ENCODE results near the gene AP3S2. TPM values are rescaled to one million over a fixed set of nuclear protein-coding genes. Genes with fewer than 3 reads are reported as not detected.
"Not testable (repeated sequence)": the region's sequence is repeated elsewhere in the genome, so short reads cannot be mapped to it uniquely, and the experiment has no call there.

AP3S2 gene
- total RNA-seq (10 to 100 TPM; 34.3 to 36.6 TPM), polyA plus RNA-seq (10 to 100 TPM; 34.1 to 37.3 TPM)

- H3K27me3 ChIP-seq (ENCODE audit: insufficient read depth, low read length): no peaks in the 10 kb centered on the region
- H3K9me3 ChIP-seq (ENCODE audit: control insufficient read depth in 1 of 2, low read length in 2 of 2): no peaks in the 10 kb centered on the region
- peaks cover 34% of the 10 kb centered on the region for H3K4me1 ChIP-seq (ENCODE audit: insufficient read depth, low read length)
- ChIA-PET POLR2A (ENCODE audit: partially characterized antibody) (interaction anchor here (0.6 to 2.6 kb wide), 30 partner anchors 11 to 1036 kb away, joined by 3 to 22 read pairs (median 4); partner anchors contain the start of genes ABHD2, ANPEP, IDH2 and NGRN), CTCF (ENCODE audit: partially characterized antibody) (interaction anchor here (1.0 to 8.5 kb wide), 5 partner anchors 17 to 176 kb away, joined by 4 to 95 read pairs (median 7); no protein-coding TSS in a partner anchor)
- DNase-seq: peak; percentile 85 to 90 (median 86)
- Mint-ChIP-seq H3K9me3 (no peaks in the 10 kb centered on the region), H3K4me1 (peaks cover 20 to 46% (median 37%) of the 10 kb centered on the region in 4 donors), H3K27me3 (no peaks in the 10 kb centered on the region), H3K27ac (peak within 1 kb of the TSS; percentile 95 to 98 (median 97)), H3K4me3 (peak within 1 kb of the TSS; percentile 93 to 99 (median 98)), H3K36me3 (peaks cover 5 to 21% of the 10 kb centered on the region in 2 donors)
- intact Hi-C loops (cut with micrococcal nuclease): loop anchor here (1.0 to 5.0 kb wide), 4 partner anchors 118 to 338 kb away; partner anchors contain the start of genes CIB1, GDPGP1, PEX11A and WDR93
- H3K27ac ChIP-seq (ENCODE audit: low read depth, low read length): peak within 1 kb of the TSS; percentile 84
- H3K36me3 ChIP-seq (ENCODE audit: insufficient read depth, low read length): peaks cover under 1% of the 10 kb centered on the region
- peak within 1 kb of the TSS; percentile 65 to 70 for H3K4me3 ChIP-seq (ENCODE audit: low read length in 2 of 2)
Measured at GRCh38 chr15:89893696-89894447, at the start of gene AP3S2. TSS of gene AP3S2 (minus strand) at chr15:89893994. CDS start at chr15:89893949, 45 bp downstream.

DNA sequence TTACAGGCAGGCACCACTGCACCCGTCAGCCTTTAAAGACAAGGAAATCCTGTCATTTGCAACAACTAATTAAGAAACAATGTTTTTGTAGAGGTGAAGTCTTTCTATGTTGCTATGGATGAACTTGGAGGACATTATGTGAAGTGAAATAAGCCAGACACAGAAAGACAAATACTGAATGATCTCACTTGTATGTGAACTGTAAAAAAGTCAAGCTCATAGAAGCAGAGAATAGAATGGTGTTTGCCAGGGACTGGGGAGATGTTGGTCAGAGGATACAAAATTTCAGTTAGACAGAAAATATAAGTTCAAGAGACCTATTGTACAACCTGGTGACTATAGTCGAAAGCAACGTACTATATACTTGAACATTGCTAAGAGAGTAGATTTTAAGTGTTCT, 46.1 kb upstream of the AP3S2 start:
- Mint-ChIP-seq H3K27me3 (no peaks in the 10 kb centered on the region), H3K4me3 (no peak overlapping the region), H3K9me3 (no peaks in the 10 kb centered on the region), H3K27ac (no peak overlapping the region), H3K4me1 (peaks cover 12 to 19% (median 14%) of the 10 kb centered on the region in 4 donors), H3K36me3 (no peaks in the 10 kb centered on the region)
- H3K27me3 ChIP-seq (ENCODE audit: insufficient read depth, low read length): no peaks in the 10 kb centered on the region
- no peak overlapping the region for H3K27ac ChIP-seq (ENCODE audit: low read depth, low read length)
- no peak for DNase-seq
- H3K36me3 ChIP-seq (ENCODE audit: insufficient read depth, low read length): no peaks in the 10 kb centered on the region
- ChIA-PET CTCF (ENCODE audit: partially characterized antibody) (interaction anchor here (0.6 to 1.9 kb wide), 3 partner anchors 42 to 201 kb away, joined by 3 to 6 read pairs (median 4); no protein-coding TSS in a partner anchor), POLR2A (ENCODE audit: partially characterized antibody) (interaction anchor here (0.6 kb wide), 1 partner anchor 1003 kb away, joined by 3 read pairs; no protein-coding TSS in a partner anchor)
- H3K4me1 ChIP-seq (ENCODE audit: insufficient read depth, low read length): peaks cover 12% of the 10 kb centered on the region
- intact Hi-C loops (cut with micrococcal nuclease): no loop called here
- H3K9me3 ChIP-seq (ENCODE audit: control insufficient read depth in 1 of 2, low read length in 2 of 2): no peaks in the 10 kb centered on the region
- H3K4me3 ChIP-seq (ENCODE audit: low read length in 2 of 2): no peak overlapping the region

GRCh38 chr15:89939377-89939776, 45.6 kb upstream of the AP3S2 start:
- H3K27ac ChIP-seq (ENCODE audit: low read depth, low read length); H3K27me3 ChIP-seq (ENCODE audit: insufficient read depth, low read length); H3K4me3 Mint-ChIP-seq; DNase-seq; H3K27me3 Mint-ChIP-seq; H3K4me3 ChIP-seq (ENCODE audit: low read length in 2 of 2); H3K27ac Mint-ChIP-seq; H3K9me3 Mint-ChIP-seq; intact Hi-C loops (cut with micrococcal nuclease); H3K36me3 ChIP-seq (ENCODE audit: insufficient read depth, low read length); H3K9me3 ChIP-seq (ENCODE audit: control insufficient read depth in 1 of 2, low read length in 2 of 2); H3K36me3 Mint-ChIP-seq: not testable (repeated sequence)
- POLR2A ChIA-PET (ENCODE audit: partially characterized antibody): interaction anchor here (0.6 kb wide), 1 partner anchor 1004 kb away, joined by 3 read pairs; no protein-coding TSS in a partner anchor
- H3K4me1 ChIP-seq (ENCODE audit: insufficient read depth, low read length): peaks cover 12% of the 10 kb centered on the region
- peaks cover 12 to 19% (median 14%) of the 10 kb centered on the region in 4 donors for H3K4me1 Mint-ChIP-seq
- CTCF ChIA-PET (ENCODE audit: partially characterized antibody): interaction anchor here (1.0 to 1.9 kb wide), 3 partner anchors 9 to 41 kb away, joined by 3 to 6 read pairs (median 3); no protein-coding TSS in a partner anchor

DNA sequence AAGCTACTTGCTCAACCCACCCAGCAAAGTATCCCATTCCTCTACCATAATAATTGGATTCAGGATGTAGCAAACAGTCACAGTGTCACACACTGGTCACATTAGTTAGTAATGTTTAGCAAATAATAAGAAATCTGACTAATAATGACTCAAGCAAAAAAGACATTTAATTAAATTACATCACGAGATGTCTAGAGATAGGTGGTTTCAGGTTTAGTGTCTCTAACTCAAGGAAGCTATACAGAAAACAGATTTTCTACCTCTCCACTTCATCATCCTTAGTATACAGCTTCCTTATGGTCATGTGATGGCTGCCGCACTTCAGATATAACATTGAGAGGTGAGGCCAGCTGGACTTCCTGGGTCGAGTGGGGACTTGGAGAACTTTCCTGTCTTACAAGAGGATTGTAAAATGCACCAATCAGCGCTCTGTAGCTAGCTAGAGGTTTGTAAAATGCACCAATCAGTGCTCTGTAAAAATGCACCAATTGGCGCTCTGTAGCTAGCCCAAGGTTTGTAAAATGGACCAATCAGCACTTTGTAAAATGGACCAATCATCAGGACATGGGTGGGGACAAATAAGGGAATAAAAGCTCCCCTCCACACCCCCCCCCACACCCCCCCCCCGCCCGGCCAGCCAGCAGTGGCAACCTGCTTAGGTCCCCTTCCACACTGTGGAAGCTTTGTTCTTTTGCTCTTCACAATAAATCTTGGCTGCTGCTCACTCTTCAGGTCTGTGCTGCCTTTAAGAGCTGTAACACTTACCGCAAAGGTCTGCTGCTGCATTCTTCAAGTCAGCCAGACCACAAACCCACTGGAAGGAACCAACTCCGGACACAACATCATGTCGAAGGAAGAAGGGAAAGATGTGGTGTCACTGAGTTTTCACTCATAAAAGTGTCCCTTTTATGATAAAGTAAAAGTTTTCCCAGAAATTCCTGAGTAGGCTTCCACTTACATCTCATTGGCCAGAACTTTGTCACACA, 43.9 kb upstream of the AP3S2 start:
- intact Hi-C loops (cut with micrococcal nuclease): no loop called here
- no peaks in the 10 kb centered on the region for H3K9me3 Mint-ChIP-seq

GRCh38 chr15:89936786-89937265, 43.0 kb upstream of the AP3S2 start:
- intact Hi-C loops (cut with micrococcal nuclease): no loop called here
- Histone ChIP-seq H3K36me3 (ENCODE audit: insufficient read depth, low read length) (no peaks in the 10 kb centered on the region), H3K4me1 (ENCODE audit: insufficient read depth, low read length) (peaks cover 12% of the 10 kb centered on the region), H3K9me3 (ENCODE audit: control insufficient read depth in 1 of 2, low read length in 2 of 2) (no peaks in the 10 kb centered on the region), H3K27me3 (ENCODE audit: insufficient read depth, low read length) (no peaks in the 10 kb centered on the region), H3K27ac (ENCODE audit: low read depth, low read length) (no peak overlapping the region), H3K4me3 (ENCODE audit: low read length in 2 of 2) (no peak overlapping the region)
- Mint-ChIP-seq H3K27me3 (no peaks in the 10 kb centered on the region), H3K4me3 (no peak overlapping the region), H3K36me3 (no peaks in the 10 kb centered on the region), H3K27ac (no peak overlapping the region), H3K9me3 (no peaks in the 10 kb centered on the region), H3K4me1 (peaks cover 12 to 19% (median 14%) of the 10 kb centered on the region in 4 donors)
- no peak for DNase-seq
- ChIA-PET POLR2A (ENCODE audit: partially characterized antibody) (interaction anchor here (0.7 to 1.6 kb wide), 2 partner anchors 66 to 76 kb away, joined by 4 to 5 read pairs; no protein-coding TSS in a partner anchor), CTCF (ENCODE audit: partially characterized antibody) (interaction anchor here (0.7 to 1.5 kb wide), 4 partner anchors 34 to 134 kb away, joined by 3 to 7 read pairs (median 3); no protein-coding TSS in a partner anchor)

More for the DNA sequence above, 43.9 kb upstream of the AP3S2 start:
- Mint-ChIP-seq H3K4me1 (peaks cover 12 to 19% (median 14%) of the 10 kb centered on the region in 4 donors), H3K27me3 (no peaks in the 10 kb centered on the region), H3K36me3 (no peaks in the 10 kb centered on the region), H3K4me3 (no peak overlapping the region), H3K27ac (peak overlapping the region in 1 of 7 donors; percentile 47)
- Histone ChIP-seq H3K27ac (ENCODE audit: low read depth, low read length) (no peak overlapping the region), H3K27me3 (ENCODE audit: insufficient read depth, low read length) (no peaks in the 10 kb centered on the region), H3K4me1 (ENCODE audit: insufficient read depth, low read length) (peaks cover 12% of the 10 kb centered on the region), H3K9me3 (ENCODE audit: control insufficient read depth in 1 of 2, low read length in 2 of 2) (no peaks in the 10 kb centered on the region), H3K36me3 (ENCODE audit: insufficient read depth, low read length) (no peaks in the 10 kb centered on the region), H3K4me3 (ENCODE audit: low read length in 2 of 2) (no peak overlapping the region)
- DNase-seq: no peak
- POLR2A ChIA-PET (ENCODE audit: partially characterized antibody): interaction anchor here (1.6 kb wide), 1 partner anchor 76 kb away, joined by 5 read pairs; no protein-coding TSS in a partner anchor
- CTCF ChIA-PET (ENCODE audit: partially characterized antibody): interaction anchor here (1.1 to 1.5 kb wide), 3 partner anchors 12 to 133 kb away, joined by 3 to 7 read pairs (median 3); no protein-coding TSS in a partner anchor

DNA sequence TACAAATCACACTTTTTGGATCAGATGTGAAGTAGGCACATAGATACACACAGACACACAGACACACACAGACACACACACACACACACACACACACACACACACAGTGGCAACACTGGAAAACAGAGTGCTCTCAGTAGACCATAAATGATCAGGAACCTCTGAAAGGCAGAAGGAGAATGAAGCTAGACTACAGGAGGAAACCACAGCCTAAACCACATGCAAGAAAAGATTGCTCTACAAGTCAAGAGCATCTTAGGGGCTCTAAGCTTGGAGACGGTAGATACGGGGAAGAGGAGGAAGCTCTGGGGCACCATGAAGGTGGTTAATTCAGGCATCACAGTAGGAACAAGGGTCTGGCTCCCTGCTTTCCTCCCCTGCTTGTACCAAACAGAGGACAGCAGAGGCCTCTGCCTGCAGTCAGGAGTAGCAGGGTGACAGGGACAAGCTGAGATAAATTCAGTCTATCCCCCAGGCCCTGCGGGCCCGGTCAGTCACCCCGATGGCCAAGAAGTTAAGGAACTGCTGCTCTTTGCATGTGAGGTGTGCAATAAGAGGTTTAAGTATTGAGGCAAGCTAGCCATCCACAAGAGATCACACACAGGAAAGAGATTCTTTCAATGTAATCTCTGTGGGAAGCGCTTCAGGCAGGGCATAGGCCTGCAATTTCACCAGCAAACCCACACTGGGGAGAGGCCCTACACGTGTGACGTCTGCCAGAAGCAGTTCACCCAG, 42.4 kb upstream of the AP3S2 start:
- ChIA-PET POLR2A (ENCODE audit: partially characterized antibody) (interaction anchor here (0.7 to 1.6 kb wide), 3 partner anchors 63 to 77 kb away, joined by 3 to 5 read pairs (median 4); no protein-coding TSS in a partner anchor), CTCF (ENCODE audit: partially characterized antibody) (interaction anchor here (0.6 to 0.9 kb wide), 3 partner anchors 35 to 424 kb away, joined by 3 read pairs; no protein-coding TSS in a partner anchor)
- H3K4me1 ChIP-seq (ENCODE audit: insufficient read depth, low read length): peaks cover 12% of the 10 kb centered on the region
- no peaks in the 10 kb centered on the region for H3K27me3 ChIP-seq (ENCODE audit: insufficient read depth, low read length)
- no peaks in the 10 kb centered on the region for H3K9me3 Mint-ChIP-seq
- H3K4me3 ChIP-seq (ENCODE audit: low read length in 2 of 2): no peak overlapping the region
- peak; percentile 29 to 40 (median 38) for DNase-seq
- intact Hi-C loops (cut with micrococcal nuclease): no loop called here
- no peak overlapping the region for H3K27ac ChIP-seq (ENCODE audit: low read depth, low read length)
- H3K4me1 Mint-ChIP-seq: peaks cover 12 to 19% (median 14%) of the 10 kb centered on the region in 4 donors
- no peaks in the 10 kb centered on the region for H3K36me3 ChIP-seq (ENCODE audit: insufficient read depth, low read length)
- peak overlapping the region in 4 of 8 donors; percentile 1 to 47 (median 26) for H3K4me3 Mint-ChIP-seq
- H3K27ac Mint-ChIP-seq: peak overlapping the region in 3 of 7 donors; percentile 1 to 3 (median 1)
- H3K27me3 Mint-ChIP-seq: no peaks in the 10 kb centered on the region
- H3K9me3 ChIP-seq (ENCODE audit: control insufficient read depth in 1 of 2, low read length in 2 of 2): no peaks in the 10 kb centered on the region
- no peaks in the 10 kb centered on the region for H3K36me3 Mint-ChIP-seq

Data from CD4-positive, alpha-beta memory T cell (primary cell).